AG09319 (cell line): ENCODE measurements around the gene VPS54.

Experiments
- DNase-seq: peaks from one replicate; pipeline ENCODE4 v3.0.0-alpha.2; 2010; ENCODE audit warnings: low read depth; ENCODE audit errors: extremely low read depth
- TF ChIP-seq, protein P1 (sequence below): IDR thresholded peaks from 2 replicates; pipeline ENCODE4 v1.5.1; 2011; ENCODE audit warnings: low read depth, mild to moderate bottlenecking, inconsistent platforms, low read length, moderate library complexity

Gene VPS54

DNA sequence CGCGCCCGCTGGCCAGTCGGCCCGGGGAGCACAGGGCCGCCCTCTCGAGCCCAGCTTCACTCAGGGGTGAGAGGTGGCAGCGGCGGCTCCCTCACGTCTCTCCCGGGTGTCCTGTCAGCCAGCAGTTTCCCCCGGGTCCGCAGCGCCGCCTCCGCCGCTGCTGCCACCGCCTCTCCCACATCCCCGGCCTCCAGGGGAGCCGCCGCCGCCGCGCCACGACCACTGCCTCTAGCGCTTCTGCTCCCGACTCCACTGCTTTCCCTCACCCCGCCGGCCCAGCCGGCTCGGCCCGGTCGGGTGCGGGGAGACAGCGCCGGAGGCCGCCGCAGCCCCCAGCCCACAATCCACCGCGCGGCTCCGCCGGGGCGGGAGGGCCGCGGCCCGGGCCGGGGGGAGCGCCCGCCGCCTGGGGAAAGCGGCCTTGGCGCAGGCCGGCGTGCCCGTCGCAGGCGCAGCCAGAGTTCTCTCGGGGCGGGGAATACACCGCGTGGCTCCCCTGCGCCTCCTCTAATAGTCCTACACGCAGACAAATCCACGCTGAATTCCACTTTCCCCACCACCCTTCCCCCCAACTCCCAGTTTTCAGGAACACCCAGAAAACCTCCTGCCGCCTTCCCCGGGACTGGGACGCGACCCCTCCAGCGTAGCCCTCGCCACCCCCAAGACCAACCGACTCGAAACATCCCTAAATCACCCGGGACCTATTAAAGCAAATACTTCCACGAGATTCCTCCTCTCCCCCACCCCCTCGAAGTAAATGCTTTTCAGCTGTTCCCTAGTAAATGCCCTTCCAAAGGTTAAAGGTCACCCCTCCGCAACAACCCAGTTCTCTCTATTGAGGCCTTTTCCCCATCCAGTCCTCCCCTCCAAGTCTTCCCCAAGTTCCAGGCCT, at the start of gene VPS54:
TSS of gene VPS54 (minus strand) at position 346 of the 892 bp plus-strand sequence. CDS start 35,429 bp downstream, outside the sequence.
- DNase-seq = no peak
- TF ChIP-seq, protein P1, sequence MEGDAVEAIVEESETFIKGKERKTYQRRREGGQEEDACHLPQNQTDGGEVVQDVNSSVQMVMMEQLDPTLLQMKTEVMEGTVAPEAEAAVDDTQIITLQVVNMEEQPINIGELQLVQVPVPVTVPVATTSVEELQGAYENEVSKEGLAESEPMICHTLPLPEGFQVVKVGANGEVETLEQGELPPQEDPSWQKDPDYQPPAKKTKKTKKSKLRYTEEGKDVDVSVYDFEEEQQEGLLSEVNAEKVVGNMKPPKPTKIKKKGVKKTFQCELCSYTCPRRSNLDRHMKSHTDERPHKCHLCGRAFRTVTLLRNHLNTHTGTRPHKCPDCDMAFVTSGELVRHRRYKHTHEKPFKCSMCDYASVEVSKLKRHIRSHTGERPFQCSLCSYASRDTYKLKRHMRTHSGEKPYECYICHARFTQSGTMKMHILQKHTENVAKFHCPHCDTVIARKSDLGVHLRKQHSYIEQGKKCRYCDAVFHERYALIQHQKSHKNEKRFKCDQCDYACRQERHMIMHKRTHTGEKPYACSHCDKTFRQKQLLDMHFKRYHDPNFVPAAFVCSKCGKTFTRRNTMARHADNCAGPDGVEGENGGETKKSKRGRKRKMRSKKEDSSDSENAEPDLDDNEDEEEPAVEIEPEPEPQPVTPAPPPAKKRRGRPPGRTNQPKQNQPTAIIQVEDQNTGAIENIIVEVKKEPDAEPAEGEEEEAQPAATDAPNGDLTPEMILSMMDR = no peak

GRCh38 chr2:64067326-64067725, 48.1 kb upstream of the VPS54 start:
- TF ChIP-seq, protein P1 = no peak
- no peak for DNase-seq

- TF ChIP-seq, protein P1 = no peak
- DNase-seq = no peak
Measured at GRCh38 chr2:64065516-64065915, 46.3 kb upstream of the VPS54 start.

- DNase-seq = no peak
- TF ChIP-seq, protein P1 = no peak
Measured at GRCh38 chr2:64063924-64064331, 44.7 kb upstream of the VPS54 start.

DNA sequence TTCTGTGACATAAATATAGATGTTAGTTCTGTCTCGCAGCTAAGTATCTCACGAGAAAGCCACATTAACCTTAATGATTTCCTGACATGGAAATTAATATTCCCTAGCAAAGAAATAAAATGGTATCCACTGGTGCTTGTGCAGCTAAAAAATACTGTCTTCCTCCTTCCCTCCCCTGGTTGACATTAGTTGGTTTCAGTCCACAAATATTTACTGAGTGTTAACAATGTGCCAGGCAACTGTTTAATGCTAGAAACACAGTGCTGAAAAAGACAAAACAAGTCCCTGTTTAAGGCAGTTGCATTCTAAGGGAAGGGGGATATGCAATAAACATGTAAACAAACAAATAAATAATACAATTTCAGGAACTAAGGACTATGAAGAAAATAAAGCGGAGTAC, 44.2 kb upstream of the VPS54 start:
- no peak for DNase-seq
- TF ChIP-seq, protein P1 = no peak

- no peak for DNase-seq
- TF ChIP-seq, protein P1 = no peak
Measured at GRCh38 chr2:64062840-64063239, 43.6 kb upstream of the VPS54 start.

DNA sequence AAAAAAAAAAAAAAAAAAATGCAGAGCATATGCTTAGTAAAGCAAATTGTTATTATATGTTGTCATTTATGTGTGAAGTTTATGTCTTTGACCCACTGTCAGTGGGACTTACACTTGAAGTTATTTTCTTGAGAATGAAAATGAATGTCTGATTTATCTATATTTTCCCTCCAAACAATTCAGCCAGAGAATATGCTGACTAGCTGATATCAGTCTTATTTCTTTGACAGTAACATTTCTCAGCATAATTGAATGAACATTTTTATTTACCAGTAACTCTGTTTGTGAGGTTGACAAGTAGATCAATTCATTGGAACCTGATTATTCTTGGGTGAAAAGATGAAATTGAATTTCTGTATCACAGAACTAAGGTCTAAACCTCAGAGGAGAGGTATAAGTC, 40.0 kb upstream of the VPS54 start:
- TF ChIP-seq, protein P1 = no peak
- no peak for DNase-seq
